ENCODE results near the gene SYCE3. TPM values are rescaled to one million over a fixed set of nuclear protein-coding genes. Genes with fewer than 3 reads are reported as not detected.

The SYCE3 gene
- total and polyA plus RNA-seq, 2 experiments from 2014 or later, result not detected

DNA sequence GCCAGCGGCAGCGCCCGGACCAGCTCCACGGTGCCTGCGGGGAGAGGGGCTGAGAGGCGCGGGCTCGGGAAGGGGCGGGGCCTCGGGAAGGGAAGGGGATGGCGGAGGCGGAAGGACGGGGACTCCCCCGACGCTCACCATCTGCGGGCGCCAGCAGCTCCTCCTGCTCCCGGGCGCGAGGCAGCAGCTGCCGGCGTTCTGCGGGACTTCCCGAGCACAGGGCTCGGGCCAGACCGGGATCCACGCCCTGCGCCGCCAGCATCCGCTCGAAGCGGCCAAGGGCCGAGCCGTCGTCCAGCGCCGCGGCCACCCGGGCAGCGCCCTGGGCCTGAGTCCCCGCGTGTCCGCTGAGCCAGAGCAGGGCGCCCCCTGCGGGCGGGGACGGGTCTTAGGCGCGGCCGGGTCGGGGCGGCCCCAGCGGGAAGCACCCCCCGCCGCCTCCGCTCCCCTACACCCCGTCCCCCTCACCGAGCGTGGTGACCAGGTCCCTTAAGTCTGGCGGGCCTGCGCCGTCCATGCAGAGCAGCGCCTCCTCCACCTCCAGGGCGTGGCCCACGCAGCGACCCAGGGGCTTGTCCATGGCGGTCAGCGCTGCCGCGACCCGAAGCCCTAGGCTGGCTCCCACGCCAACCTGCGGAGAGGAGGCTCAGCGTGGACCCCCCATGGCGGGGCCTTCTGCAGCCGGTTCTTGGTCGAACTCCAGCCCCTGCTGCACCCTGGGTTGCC is 36.4 kb downstream of the SYCE3 start (continued):
- TF ChIP-seq REST (IDR thresholded peaks at IDR 0.05; ENCODE audit: unreplicated experiment) (no peak), ZNF114 (CRISPR knock-in tag; IDR thresholded peaks at IDR 0.05) (no peak), NANOG (IDR thresholded peaks at IDR 0.05; ENCODE audit: borderline replicate concordance) (no peak), ZNF331 (CRISPR knock-in tag; IDR thresholded peaks at IDR 0.05; ENCODE audit: low read depth) (no peak), JUNB (IDR thresholded peaks at IDR 0.05; ENCODE audit: unreplicated experiment) (no peak), EZH2phosphoT487 (IDR thresholded peaks at IDR 0.05; ENCODE audit: unreplicated experiment) (no peak), EZH2 (IDR thresholded peaks at IDR 0.05; ENCODE audit: low read depth, unreplicated experiment) (no peak)

DNA sequence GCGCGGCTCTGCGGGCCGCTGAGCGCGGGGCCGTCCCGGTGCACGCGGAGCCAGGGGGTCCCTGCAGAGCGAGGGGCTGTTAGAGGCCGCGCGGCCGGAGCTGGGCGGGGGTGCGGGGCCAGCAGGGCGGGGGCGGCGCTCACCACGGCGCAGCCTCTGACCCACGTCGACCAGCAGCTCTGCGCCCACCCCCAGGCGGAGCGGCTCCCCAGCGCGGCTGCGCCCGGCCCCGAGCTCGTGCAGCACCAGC is 36.9 kb downstream of the SYCE3 start:
- Histone ChIP-seq H3K79me2 (replicated peaks; ENCODE audit: insufficient read depth) (no peaks in the 10 kb centered on the region), H3K4me2 (peak overlapping the region; percentile 94), H3K4me3 (peak overlapping the region; percentile 84), H3K4me1 (ENCODE audit: insufficient read depth) (no peaks in the 10 kb centered on the region; the same call in 1 of the 2 replicates), H3K27ac (ENCODE audit: low read depth) (no peak overlapping the region), H2AFZ (no peak overlapping the region), H3F3A (replicated peaks; ENCODE audit: low read depth) (peaks cover 4% of the 10 kb centered on the region), H3K9me2 (ENCODE audit: insufficient read depth) (no peaks in the 10 kb centered on the region), H3K36me3 (ENCODE audit: insufficient read depth) (no peaks in the 10 kb centered on the region), H4K20me1 (replicated peaks; ENCODE audit: insufficient read depth) (no peaks in the 10 kb centered on the region; the same call in 1 of the 2 replicates), H3K27me3 (ENCODE audit: insufficient read depth) (peaks cover 42% of the 10 kb centered on the region)
- DNase-seq (ENCODE audit: low spot score) (no peak), ATAC-seq (peak; percentile 25)
- TF ChIP-seq, protein P1, sequence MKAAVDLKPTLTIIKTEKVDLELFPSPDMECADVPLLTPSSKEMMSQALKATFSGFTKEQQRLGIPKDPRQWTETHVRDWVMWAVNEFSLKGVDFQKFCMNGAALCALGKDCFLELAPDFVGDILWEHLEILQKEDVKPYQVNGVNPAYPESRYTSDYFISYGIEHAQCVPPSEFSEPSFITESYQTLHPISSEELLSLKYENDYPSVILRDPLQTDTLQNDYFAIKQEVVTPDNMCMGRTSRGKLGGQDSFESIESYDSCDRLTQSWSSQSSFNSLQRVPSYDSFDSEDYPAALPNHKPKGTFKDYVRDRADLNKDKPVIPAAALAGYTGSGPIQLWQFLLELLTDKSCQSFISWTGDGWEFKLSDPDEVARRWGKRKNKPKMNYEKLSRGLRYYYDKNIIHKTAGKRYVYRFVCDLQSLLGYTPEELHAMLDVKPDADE (IDR thresholded peaks at IDR 0.05), result 0 out of 2 replicates have a peak, but pooled peaks have one; percentile 11
- TF ChIP-seq STAT1 (IDR thresholded peaks at IDR 0.05; ENCODE audit: unreplicated experiment) (no peak), ZNF331 (CRISPR knock-in tag; IDR thresholded peaks at IDR 0.05; ENCODE audit: low read depth) (no peak)
- peaks cover 9% of the 10 kb centered on the region for H3K36me3 Mint-ChIP-seq (ENCODE audit: low read depth)
- peaks cover 11% of the 10 kb centered on the region for H3K4me1 Mint-ChIP-seq
- peaks cover 44% of the 10 kb centered on the region for H3K27me3 Mint-ChIP-seq (ENCODE audit: insufficient read depth, low read depth, poor library complexity)
- no peak overlapping the region for H3K27ac Mint-ChIP-seq
- H3K9me3 Mint-ChIP-seq, result peaks cover 4% of the 10 kb centered on the region; the same call in 2 of the 3 replicates
- H3K4me3 Mint-ChIP-seq, result peak overlapping the region; percentile 89

All from GM23338 (cell line).